ENCODE data around the gene WNT6.
"Not testable (repeated sequence)": the region's sequence is repeated elsewhere in the genome, so short reads cannot be mapped to it uniquely, and the experiment has no call there.

GRCh38 chr2:218846963-218847362, 12.6 kb upstream of the WNT6 start:
- not testable (repeated sequence) for TF ChIP-seq CTCF (IDR thresholded peaks at IDR 0.05; ENCODE audit: low read length); EZH2phosphoT487 (IDR thresholded peaks at IDR 0.05; ENCODE audit: low read length); EZH2 (optimal IDR thresholded peaks at IDR 0.05; ENCODE audit: low read depth, low read length)
